ENCODE results near the gene LIMCH1.

The LIMCH1 gene

DNA sequence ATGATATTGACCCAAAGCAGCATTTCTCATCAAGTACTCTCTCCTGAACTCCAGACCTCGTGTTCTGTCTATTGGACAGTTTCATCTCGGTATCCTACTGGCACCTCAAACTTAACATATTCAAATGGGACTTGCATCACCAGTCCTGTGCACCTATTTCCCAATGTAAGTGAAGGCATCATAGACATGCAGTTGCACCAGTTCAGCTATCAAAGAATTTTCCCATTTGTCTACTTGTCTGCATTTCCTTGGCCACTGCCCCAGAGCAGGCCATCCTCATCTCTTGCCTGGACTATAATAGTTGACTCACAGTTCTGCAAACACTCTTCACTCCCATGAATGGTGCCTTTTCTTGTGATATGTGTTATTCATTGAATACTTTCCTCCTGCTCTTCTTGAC lies 11.3 kb upstream of the LIMCH1 start:
- no peak for FAIRE-seq

GRCh38 chr4:41528512-41529205 lies 9.3 kb upstream of the LIMCH1 start:
- DNase-seq (ENCODE audit: insufficient read length, low spot score) (no peak), FAIRE-seq (no peak)
- no peak for TF ChIP-seq SPI1 (IDR thresholded peaks at IDR 0.05; ENCODE audit: low read depth, low read length)
- no peak for TF ChIP-seq POU2F2 (IDR thresholded peaks at IDR 0.05; ENCODE audit: low read depth, low read length)
- no peak for TF ChIP-seq PAX5 (IDR thresholded peaks at IDR 0.05; ENCODE audit: insufficient read depth, low read length, severe bottlenecking)
- no peak for TF ChIP-seq TAF1 (IDR thresholded peaks at IDR 0.05; ENCODE audit: low read depth, low read length)
- TF ChIP-seq POLR2A (IDR thresholded peaks at IDR 0.05; ENCODE audit: low read depth, low read length) = no peak
- TF ChIP-seq POLR2AphosphoS5 (IDR thresholded peaks at IDR 0.05; ENCODE audit: low read depth, low read length) = no peak

More for the DNA sequence above, 11.3 kb upstream of the LIMCH1 start:
- TF ChIP-seq POLR2A (IDR thresholded peaks at IDR 0.05; ENCODE audit: low read depth, low read length) (no peak), PAX5 (IDR thresholded peaks at IDR 0.05; ENCODE audit: insufficient read depth, low read length, severe bottlenecking) (no peak), POLR2AphosphoS5 (IDR thresholded peaks at IDR 0.05; ENCODE audit: low read depth, low read length) (no peak), TAF1 (IDR thresholded peaks at IDR 0.05; ENCODE audit: low read depth, low read length) (no peak), POU2F2 (IDR thresholded peaks at IDR 0.05; ENCODE audit: low read depth, low read length) (no peak), SPI1 (IDR thresholded peaks at IDR 0.05; ENCODE audit: low read depth, low read length) (no peak)
- no peak for DNase-seq (ENCODE audit: insufficient read length, low spot score)

- FAIRE-seq (no peak), DNase-seq (ENCODE audit: insufficient read length, low spot score) (no peak)
- no peak for TF ChIP-seq PAX5 (IDR thresholded peaks at IDR 0.05; ENCODE audit: insufficient read depth, low read length, severe bottlenecking)
- TF ChIP-seq POLR2AphosphoS5 (IDR thresholded peaks at IDR 0.05; ENCODE audit: low read depth, low read length) = no peak
- TF ChIP-seq POU2F2 (IDR thresholded peaks at IDR 0.05; ENCODE audit: low read depth, low read length) = no peak
- TF ChIP-seq TAF1 (IDR thresholded peaks at IDR 0.05; ENCODE audit: low read depth, low read length) = no peak
- TF ChIP-seq POLR2A (IDR thresholded peaks at IDR 0.05; ENCODE audit: low read depth, low read length) = no peak
- no peak for TF ChIP-seq SPI1 (IDR thresholded peaks at IDR 0.05; ENCODE audit: low read depth, low read length)
Measured at GRCh38 chr4:41530741-41531140, 7.2 kb upstream of the LIMCH1 start.

DNA sequence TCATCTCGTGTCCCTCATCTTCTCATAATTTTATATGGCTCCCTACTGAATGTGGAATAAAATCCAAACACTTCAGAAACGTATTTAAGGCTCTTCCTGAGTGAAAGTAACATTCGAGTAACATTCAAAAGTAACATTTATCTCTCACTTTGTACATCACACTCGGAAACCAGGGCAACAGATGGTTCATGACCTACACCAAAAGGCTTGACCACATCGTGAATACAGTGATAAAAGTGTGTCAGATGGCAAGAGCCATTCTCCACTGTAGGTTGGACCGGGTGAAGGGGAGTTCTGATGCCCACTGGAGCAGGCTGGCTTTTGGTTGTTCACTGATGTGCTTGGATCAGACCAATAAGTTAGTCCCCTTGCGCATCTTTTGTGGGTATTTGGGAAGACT lies 5.6 kb upstream of the LIMCH1 start:
- TF ChIP-seq TAF1 (IDR thresholded peaks at IDR 0.05; ENCODE audit: low read depth, low read length) (no peak), PAX5 (IDR thresholded peaks at IDR 0.05; ENCODE audit: insufficient read depth, low read length, severe bottlenecking) (no peak), POU2F2 (IDR thresholded peaks at IDR 0.05; ENCODE audit: low read depth, low read length) (no peak), POLR2A (IDR thresholded peaks at IDR 0.05; ENCODE audit: low read depth, low read length) (no peak), SPI1 (IDR thresholded peaks at IDR 0.05; ENCODE audit: low read depth, low read length) (no peak), POLR2AphosphoS5 (IDR thresholded peaks at IDR 0.05; ENCODE audit: low read depth, low read length) (no peak)
- FAIRE-seq = no peak
- DNase-seq (ENCODE audit: insufficient read length, low spot score) = no peak

DNA sequence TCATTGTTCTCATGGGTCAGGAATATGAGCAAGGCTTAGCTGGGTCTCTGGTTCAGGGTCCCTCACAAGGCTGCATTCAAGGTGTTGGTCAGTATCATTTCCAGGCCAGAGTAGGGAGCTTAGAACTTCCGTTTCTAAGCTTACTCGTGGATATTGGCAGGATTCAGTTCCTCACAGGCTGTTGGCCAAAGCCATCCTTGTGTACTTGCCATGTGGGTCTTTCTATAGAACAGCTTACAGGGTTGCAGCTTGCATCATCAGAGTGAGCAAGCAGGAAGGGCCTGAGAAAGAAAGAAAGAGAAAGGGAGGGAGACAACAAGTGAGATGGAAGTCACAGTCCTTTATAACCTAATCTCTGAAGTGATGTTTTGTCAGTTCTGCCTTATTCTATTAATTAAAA lies 5.1 kb upstream of the LIMCH1 start:
- no peak for FAIRE-seq
- TF ChIP-seq TAF1 (IDR thresholded peaks at IDR 0.05; ENCODE audit: low read depth, low read length) = no peak
- TF ChIP-seq POU2F2 (IDR thresholded peaks at IDR 0.05; ENCODE audit: low read depth, low read length) = no peak
- TF ChIP-seq POLR2A (IDR thresholded peaks at IDR 0.05; ENCODE audit: low read depth, low read length) = no peak
- no peak for TF ChIP-seq PAX5 (IDR thresholded peaks at IDR 0.05; ENCODE audit: insufficient read depth, low read length, severe bottlenecking)
- no peak for TF ChIP-seq SPI1 (IDR thresholded peaks at IDR 0.05; ENCODE audit: low read depth, low read length)
- no peak for TF ChIP-seq POLR2AphosphoS5 (IDR thresholded peaks at IDR 0.05; ENCODE audit: low read depth, low read length)
- DNase-seq (ENCODE audit: insufficient read length, low spot score) = no peak

- DNase-seq (ENCODE audit: insufficient read length, low spot score) = no peak
- FAIRE-seq = no peak
- no peak for TF ChIP-seq TAF1 (IDR thresholded peaks at IDR 0.05; ENCODE audit: low read depth, low read length)
- no peak for TF ChIP-seq PAX5 (IDR thresholded peaks at IDR 0.05; ENCODE audit: insufficient read depth, low read length, severe bottlenecking)
- no peak for TF ChIP-seq POLR2A (IDR thresholded peaks at IDR 0.05; ENCODE audit: low read depth, low read length)
- TF ChIP-seq POU2F2 (IDR thresholded peaks at IDR 0.05; ENCODE audit: low read depth, low read length) = no peak
- no peak for TF ChIP-seq POLR2AphosphoS5 (IDR thresholded peaks at IDR 0.05; ENCODE audit: low read depth, low read length)
- TF ChIP-seq SPI1 (IDR thresholded peaks at IDR 0.05; ENCODE audit: low read depth, low read length) = no peak
Measured at GRCh38 chr4:41533680-41534079, 4.3 kb upstream of the LIMCH1 start.

DNA sequence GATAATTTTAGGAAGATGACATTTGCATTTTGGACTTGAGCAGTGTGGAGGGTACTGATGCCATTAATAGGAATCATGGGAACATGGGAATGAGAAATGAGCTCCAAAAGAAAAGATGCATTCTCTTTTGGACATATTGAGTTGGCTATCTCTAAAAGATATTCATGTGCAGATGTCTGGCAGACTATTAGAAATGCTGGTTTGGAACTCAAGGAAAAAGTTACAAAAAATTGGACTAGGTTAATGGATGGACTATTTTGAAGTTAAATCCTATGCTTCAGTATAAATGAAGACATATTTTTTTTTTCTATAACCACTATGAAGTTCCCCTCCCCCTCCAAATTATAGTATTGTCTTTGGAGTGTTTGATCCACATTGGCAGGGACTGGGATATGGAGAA lies 3.6 kb upstream of the LIMCH1 start:
- DNase-seq (ENCODE audit: insufficient read length, low spot score) = no peak
- no peak for FAIRE-seq
- TF ChIP-seq POLR2A (IDR thresholded peaks at IDR 0.05; ENCODE audit: low read depth, low read length) = no peak
- TF ChIP-seq POLR2AphosphoS5 (IDR thresholded peaks at IDR 0.05; ENCODE audit: low read depth, low read length) = no peak
- no peak for TF ChIP-seq SPI1 (IDR thresholded peaks at IDR 0.05; ENCODE audit: low read depth, low read length)
- no peak for TF ChIP-seq PAX5 (IDR thresholded peaks at IDR 0.05; ENCODE audit: insufficient read depth, low read length, severe bottlenecking)
- no peak for TF ChIP-seq TAF1 (IDR thresholded peaks at IDR 0.05; ENCODE audit: low read depth, low read length)
- no peak for TF ChIP-seq POU2F2 (IDR thresholded peaks at IDR 0.05; ENCODE audit: low read depth, low read length)

GRCh38 chr4:41535911-41536371 lies 2.0 kb upstream of the LIMCH1 start:
- no peak for DNase-seq (ENCODE audit: insufficient read length, low spot score)
- TF ChIP-seq POLR2AphosphoS5 (IDR thresholded peaks at IDR 0.05; ENCODE audit: low read depth, low read length) (no peak), PAX5 (IDR thresholded peaks at IDR 0.05; ENCODE audit: insufficient read depth, low read length, severe bottlenecking) (no peak), POLR2A (IDR thresholded peaks at IDR 0.05; ENCODE audit: low read depth, low read length) (no peak), POU2F2 (IDR thresholded peaks at IDR 0.05; ENCODE audit: low read depth, low read length) (no peak), TAF1 (IDR thresholded peaks at IDR 0.05; ENCODE audit: low read depth, low read length) (no peak), SPI1 (IDR thresholded peaks at IDR 0.05; ENCODE audit: low read depth, low read length) (no peak)
- no peak for FAIRE-seq

- TF ChIP-seq SPI1 (IDR thresholded peaks at IDR 0.05; ENCODE audit: low read depth, low read length) (no peak), POU2F2 (IDR thresholded peaks at IDR 0.05; ENCODE audit: low read depth, low read length) (no peak), PAX5 (IDR thresholded peaks at IDR 0.05; ENCODE audit: insufficient read depth, low read length, severe bottlenecking) (no peak), POLR2A (IDR thresholded peaks at IDR 0.05; ENCODE audit: low read depth, low read length) (no peak), TAF1 (IDR thresholded peaks at IDR 0.05; ENCODE audit: low read depth, low read length) (no peak), POLR2AphosphoS5 (IDR thresholded peaks at IDR 0.05; ENCODE audit: low read depth, low read length) (no peak)
- DNase-seq (ENCODE audit: insufficient read length, low spot score) = no peak
- no peak for FAIRE-seq
Measured at GRCh38 chr4:41537292-41537890, 566 bp upstream of the LIMCH1 start.

Measured in GM12891 (cell line).